Astrocyte of the hippocampus (primary cell): Measurements from ENCODE around the gene SAMD14.
A peak's percentile ranks its signal among the peaks of the same experiment; 100 is the strongest.

ENCODE experiments used
- DNase-seq: peaks from one replicate; pipeline ENCODE4 v3.0.0; 2011; ENCODE audit warnings: low read depth, low spot score

Gene SAMD14

DNA sequence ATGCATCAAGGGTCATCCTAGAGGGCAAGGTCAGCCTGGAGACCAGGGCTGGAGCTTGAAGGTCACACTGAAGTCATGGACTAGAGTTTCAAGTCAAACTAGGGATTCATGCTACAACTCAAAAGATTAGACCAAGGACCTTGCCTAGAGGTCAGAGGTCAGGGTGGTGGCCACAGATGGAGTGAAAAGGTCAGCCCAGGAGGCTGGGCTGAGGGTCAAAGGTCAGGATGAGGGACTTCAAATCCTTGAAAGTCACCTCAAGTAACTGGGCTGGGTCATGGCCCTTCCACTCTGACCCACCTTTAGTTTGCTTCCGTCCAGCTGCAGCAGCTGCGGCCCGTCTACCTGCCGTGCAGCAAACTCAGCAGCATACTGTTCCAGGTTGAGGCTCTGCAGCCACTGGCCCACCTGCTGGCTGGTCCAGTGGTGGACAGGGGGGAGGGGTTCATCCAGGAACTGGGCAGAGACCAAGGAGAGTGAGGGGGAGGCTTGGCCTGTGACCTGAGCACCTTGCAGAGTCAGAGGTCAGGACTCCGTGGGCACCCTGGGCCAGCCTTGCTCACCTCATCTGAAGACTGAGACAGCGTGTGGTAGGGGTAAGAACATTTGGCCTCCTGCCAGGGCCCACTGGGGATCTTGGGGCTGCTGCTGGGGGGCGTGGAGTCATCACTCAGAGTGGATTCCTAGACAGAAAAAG lies 16.2 kb downstream of the SAMD14 start:
- DNase-seq = no peak

DNA sequence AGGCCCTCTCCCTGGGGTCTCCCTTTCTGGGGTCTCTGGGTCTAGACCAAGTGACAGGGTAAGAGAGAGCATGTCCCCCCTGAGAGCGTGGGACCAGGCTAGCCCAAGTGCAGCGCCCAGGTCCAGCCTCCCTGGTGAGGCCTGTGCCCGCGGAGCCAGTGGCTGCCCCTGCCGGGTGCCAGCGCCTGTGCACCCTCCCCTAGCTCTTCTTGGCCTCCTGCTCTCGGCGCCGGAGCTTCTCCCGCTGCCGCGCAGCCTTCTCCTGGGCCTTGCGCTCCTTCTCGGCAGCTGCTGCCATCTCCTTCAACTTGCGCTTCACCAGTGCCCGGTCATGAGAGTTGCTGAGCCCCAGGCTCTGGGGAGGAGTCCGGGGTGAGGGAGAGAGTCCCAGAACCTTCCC lies 17.3 kb downstream of the SAMD14 start:
- DNase-seq = no peak

DNA sequence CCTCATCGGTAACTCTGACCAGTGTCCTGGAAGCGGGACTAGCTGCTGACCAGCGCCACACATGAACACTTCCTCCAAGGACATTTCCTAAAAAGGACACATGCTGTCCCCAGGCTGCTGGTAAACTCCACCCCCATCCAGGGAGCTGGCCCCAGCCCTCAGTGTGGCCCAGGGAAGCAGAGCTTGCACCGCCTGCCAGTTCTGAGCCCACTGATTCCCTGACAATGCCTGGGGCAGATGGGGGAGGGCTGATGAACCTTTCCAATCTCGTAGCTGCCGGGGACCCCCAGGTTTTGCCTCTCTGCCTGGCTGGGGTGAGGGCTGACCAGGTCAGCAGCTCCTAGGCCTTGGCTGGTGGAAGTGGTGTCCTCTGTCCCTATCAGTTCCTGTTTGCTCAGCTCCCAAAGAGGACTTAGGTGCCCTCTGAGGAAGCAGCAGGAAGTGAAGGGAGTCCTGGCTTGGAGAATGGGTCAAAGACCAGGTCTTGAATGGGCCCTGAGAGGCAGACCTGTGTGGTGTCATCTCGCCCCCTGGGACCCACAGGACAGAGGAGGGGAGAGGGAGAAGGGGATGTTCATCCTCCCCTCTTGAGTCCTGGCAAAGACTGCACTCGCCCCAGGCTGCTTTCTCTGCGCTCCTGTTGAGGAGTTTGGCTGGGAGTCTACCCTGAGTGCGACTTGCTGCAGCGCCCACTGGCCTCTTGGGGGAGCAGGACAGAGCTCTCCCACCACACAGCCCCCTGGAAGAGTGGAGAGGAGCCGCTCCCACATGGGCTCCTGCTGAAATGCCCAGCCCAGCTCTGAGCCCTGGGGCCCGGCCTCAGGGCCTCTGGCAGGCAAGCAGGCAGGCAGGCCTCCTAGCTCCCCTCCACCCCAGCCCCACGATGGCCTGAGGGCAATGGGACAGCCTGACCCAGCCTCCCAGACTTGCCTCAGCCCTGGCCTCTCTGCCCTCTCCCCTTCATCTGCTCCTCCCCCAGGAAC lies 18.0 kb downstream of the SAMD14 start:
- peak; percentile 33 for DNase-seq

DNA sequence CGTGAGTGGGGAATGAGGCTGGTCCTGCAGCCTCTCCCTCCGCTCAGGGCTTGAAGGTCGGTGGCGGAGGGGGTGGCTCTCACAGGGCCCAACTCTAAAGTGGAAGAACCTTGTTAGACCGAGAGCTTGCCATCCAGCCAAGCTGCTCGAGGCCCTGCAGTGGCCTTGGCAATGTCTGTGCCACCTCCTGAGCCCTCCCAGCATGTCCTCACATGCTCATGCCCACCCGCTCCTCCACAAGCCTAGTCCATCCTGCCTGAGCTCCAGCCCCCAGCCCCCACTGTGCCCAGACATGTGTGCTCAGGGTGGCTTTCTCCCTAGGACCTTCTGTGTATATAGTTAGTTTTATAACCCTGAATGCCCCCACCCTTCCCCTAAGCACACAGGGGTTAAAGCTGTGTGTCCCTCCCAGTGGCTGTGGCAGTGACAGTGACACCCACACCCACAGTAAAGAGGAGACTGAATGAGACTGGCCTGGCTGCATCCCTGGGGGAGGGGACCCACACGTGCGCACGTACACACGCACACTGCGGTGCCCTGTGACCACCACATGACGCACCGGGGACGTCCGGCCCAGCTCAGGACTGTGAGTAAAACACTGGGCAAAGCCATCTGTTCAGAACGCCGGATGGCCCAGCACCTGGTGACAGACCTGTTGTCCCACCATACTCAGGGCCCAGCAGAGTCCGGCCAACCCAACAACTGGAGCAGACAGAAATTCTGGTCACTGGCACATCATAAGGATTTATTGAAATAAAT lies 19.2 kb downstream of the SAMD14 start:
- no peak for DNase-seq

DNA sequence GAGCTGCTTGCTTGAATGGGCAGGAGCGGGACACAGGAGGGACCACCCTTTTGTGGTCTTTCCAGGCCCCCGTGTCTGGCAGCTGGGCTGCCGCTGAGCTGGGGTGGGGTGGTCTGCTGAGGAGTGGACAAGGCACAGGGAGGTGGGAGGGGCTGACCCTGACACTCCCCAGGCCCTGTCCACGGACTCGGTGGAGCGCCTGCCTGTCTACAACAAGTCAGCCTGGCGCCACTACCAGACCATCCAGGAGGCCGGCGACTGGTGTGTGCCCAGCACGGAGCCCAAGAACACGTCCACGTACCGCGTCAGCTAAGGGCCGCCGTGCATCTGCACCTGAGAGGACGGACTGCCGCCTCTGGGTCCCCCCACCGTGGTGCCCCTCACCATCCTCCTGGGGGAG lies 20.2 kb downstream of the SAMD14 start:
- DNase-seq = no peak

DNA sequence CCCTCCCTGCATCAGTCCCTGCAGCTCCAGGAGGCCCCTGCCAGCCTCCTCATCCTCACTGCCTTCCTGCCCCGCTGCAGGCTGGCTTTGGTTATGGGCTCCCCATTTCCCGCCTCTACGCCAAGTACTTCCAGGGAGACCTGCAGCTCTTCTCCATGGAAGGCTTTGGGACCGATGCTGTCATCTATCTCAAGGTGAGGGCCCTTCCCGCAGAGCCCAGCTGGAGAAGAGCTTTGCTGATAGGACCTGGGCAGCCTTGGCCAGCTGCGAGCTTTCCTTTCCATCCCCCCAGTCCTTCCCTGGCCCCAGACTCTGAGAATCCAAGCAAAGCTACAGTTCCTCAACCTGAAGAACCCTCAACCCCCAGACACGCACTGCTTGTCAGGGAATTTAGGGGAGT lies 20.8 kb downstream of the SAMD14 start:
- DNase-seq = no peak

DNA sequence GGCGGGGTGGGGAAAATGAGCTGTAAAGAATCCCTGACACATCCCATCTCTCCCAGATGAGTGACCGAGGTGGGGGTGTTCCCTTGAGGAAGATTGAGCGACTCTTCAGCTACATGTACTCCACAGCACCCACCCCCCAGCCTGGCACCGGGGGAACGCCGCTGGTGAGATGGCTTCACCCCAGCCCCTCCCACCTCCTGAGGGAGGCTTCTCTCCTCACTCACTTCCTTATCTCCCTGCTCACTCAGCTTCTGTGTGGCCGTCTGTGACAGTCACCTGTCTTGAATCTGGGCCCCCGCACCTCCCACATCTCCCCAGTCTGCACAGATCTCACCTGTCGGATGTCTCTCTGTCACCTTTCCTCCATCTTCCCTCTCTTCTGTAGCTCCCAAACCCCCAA lies 21.4 kb downstream of the SAMD14 start:
- no peak for DNase-seq

DNA sequence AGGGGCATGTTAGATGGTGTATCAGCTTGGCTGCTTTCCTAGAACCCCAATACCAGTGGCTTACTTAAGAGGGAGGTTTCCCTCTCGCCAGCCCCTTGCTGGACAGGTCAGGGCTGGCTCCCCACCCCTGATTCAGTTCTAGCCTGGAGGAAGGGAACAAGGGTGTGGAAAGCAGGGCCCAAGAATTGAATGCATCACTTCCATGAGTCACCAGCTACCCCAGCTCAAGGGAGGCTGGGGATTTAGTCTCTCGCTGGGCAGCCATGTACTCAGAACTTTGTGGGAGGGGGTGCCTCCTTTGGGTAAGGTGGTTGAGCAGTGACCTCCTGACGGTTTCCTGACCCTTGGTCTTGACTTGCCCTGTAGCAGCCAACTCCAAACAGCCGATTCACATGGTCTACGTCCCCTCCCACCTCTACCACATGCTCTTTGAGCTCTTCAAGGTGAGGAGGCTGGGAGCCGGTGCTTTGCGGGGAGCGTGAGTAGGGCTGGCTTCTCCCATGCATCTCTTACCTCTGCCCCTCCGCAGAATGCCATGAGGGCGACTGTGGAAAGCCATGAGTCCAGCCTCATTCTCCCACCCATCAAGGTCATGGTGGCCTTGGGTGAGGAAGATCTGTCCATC lies 22.1 kb downstream of the SAMD14 start:
- DNase-seq = no peak

DNA sequence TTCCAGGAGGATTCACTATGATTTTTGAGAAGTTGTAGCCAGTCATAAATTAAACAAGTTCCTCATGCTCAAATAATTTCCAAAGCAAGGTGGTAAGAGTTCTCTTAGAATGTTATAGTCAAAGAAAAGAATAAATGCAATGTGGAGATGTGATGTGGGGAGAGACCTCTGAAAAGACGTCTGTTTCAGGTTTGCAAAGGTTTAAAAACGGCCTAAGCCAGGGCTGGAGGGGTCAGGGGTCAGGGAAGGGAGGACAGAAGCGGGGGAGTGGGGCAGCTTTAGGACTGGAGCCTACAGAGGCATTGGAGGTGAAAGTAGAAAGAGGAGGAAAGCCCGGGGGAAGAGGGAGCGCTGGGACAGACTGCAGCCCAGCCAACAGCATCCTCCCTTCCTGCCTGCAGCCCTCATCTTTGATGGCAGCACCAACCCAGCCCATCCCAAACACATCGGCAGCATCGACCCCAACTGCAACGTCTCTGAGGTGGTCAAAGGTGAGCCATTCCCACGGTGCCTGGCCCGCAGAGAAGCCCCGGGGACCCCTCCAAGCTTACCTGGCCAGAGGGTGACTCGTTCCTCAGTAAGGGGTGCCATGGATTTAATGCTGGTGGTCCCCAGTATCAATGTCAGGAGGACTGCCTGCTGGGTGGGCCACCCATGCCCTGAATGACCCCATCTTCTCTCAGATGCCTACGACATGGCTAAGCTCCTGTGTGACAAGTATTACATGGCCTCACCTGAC lies 23.4 kb downstream of the SAMD14 start:
- no peak for DNase-seq

DNA sequence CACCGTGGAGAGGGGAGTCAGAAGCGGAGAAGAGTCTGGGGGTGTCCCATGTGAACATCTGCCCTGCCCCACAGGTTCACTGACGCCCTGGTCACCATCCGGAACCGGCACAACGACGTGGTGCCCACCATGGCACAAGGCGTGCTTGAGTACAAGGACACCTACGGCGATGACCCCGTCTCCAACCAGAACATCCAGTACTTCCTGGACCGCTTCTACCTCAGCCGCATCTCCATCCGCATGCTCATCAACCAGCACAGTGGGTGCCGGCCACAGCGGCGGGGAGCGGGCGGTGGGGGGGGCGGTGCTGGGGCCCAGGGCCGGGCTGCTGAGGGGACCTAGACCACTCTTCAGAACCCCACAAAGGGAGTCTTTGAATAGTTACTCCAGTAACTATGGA lies 24.1 kb downstream of the SAMD14 start:
- no peak for DNase-seq

DNA sequence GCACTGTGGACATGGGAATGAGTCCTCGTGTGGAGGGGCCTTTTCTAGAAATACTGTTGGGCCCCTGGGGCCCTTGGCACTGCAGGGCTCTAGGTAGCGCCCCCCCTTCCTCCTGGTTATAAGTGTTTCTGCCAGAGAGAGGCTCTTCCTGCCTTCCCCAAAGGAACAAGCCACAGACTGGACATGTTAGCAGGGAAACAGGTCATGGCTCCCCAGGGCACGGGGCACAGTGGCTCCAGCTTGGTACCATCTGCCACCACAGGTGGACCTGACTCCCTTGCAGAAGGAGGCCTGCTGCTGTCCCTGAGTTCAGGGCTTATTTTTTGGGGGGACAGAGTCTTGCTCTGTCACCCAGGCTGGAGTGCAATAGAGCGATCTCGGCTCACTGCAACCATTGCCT lies 26.0 kb downstream of the SAMD14 start:
- no peak for DNase-seq

DNA sequence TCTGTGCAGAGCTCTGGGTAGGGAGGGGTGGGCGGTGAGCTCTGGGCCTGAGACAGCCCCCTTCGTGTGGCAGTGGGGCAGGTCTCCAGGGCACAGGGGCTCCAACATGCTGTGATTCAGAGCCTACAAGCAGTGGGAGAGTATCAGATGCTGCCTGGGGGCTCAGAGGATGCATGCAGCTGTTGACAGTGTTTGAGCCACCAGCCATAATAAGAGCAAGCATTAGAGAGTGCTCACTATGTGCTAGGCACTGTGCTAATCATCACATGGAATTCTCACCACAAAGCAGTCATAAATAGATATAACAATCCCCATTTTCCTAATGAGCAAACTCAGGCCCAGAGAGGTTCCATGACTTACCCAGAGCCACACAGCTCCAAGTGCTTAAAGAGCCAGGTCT lies 26.7 kb downstream of the SAMD14 start:
- DNase-seq = no peak

DNA sequence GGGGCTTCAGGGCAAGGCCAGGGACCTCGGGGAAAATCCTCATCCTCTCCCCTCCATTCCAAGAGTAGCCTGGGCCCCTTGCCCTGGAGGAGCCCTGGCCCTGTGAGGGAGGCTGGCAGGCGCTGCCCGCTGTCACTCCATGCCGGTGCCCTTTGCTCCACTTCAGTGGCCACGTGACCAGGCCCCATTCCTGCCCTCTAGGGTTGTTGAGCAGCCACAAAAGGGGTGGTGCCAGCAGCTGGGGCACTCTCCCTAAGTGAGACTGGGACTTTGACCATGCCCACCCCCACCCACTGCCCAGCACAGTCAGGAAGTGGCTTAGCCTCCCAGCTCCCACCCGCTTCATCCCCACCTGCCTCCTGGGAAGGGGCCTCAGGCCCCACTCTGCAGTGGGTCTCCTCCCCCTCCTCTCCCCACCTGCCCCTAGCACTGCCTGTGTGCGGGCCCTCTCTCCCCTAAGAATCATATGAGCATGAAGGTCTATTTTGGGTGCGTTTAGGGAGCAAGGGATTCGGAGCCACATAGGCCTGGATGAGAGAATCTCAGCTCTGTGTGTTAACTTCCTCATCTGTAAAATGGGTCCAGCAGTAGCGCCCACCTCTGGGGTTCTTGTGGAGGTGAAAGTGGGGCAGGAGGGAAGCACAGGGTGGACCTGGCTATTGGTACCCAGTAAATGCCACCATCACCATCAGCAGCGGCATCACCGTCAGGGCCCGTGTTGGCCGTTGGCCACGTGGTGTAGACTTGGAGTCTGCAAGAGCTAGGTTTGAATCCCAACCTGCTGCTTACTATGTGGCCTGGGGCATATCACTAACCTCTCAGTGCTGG lies 27.6 kb downstream of the SAMD14 start:
- DNase-seq = no peak

DNA sequence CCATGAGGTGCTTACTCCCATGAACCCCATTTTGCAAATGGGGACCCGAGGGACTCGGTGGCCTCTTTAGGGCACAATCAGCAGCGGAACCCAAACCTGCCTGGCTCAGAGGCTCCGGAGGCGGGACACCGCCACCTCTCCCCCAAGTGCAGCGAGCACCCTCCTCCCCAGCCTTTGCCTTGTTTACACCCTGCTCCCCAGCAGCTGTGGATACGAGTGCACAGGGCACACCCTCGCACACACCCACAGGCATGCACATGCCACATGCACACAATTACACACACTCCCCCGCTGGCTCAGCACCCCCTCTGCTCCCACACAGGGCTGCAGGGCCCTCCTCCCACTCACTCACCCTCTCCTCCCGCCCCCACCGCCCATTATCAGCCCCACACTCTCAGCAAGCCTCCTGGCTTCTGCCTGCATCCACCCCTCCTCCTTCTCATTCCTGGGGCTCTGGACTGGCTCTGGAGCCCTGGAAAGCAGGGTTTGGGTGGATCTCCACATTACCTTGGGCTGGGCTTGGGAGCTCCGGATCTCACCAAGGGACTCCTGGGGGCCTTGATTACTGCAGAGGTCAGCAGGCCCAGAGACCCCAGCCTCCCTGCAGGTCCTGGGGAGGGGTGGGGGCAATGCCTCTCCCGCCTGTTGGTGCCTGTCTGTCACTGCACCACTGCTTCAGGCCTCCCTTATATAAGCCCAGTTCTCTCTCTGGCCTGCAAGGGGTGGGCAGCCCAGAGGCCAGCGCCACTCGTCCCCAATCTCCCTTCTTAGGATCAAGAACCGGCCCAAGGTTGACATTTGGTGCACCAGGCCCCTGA lies 28.4 kb downstream of the SAMD14 start:
- peak; percentile 47 for DNase-seq

DNA sequence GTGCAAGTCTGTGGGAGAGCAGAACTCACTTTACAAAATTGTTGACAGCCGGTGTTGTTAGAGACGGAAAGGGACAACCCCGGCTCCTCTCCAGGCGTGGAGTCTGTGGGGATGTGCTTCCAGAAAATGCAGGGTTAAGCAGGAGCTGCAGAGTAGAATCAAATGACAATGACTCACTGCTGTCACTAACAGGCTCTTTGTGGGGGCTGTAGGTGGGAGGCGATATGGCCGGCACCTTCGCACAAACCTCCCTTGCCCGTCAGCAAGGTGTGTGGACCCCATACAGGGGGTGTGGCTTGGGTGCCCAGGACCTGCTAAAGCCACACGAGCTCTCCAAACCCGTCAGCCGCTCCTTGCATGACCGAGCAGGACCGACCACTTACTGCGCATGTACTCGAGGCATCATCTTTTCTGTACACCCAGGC lies 29.0 kb downstream of the SAMD14 start:
- no peak for DNase-seq

DNA sequence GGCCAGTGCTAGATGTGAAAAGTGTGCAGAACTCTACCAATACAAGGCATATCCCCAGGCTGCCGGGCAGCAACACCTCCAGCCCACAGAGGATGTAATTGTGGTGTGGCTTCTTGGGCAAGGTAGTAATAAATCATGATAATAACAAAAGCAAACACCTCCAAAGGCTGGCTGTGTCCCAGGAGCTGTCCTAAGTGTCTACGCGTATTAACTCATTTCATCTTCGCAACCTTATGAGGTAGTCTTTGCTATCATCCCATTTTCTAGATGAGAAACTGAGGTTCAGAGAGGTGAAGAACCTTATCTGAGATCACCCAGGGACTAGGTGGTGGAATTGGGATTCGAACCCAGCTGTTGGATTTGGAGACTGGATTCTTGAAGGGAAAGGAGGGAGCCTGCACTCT lies 29.5 kb downstream of the SAMD14 start:
- DNase-seq = no peak

DNA sequence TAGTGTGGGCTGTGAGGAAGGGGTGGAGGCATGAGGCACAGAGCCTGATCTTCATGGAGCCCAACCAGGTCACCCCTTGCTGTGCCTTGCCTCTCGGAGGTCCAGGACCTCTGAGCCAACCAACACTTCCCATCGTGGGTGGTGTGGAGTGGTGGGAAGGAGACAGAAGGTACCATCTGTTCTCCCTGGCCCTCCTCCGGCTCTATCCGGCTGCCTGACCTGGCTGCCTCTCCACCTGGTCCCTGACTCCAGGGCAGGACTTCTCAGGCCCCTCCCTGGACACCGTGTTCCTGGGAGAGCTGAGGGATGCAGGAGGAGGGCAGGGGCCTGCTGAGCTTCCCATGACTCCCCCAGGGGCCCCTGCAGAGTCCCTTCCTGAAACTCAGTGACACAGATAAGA lies 31.0 kb downstream of the SAMD14 start:
- DNase-seq = no peak

DNA sequence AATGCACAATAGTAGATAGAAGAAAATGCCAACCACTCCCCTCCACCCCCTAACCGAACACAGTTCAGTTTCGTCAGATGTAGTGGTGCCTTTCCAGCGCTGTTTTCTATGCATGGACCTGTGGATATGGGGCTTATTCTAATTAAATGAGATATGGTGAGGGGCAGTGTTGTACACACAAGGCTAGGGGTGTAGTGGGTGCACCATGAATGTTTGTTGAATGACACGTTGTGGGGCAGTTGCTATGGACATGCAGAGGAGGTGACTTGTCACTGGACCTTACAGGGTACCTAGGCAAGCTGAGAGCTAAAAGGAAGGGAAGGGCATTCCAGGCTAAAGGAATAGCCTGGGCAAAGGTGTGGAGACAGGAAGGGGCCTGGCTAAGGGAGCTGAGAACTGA lies 31.4 kb downstream of the SAMD14 start:
- no peak for DNase-seq

DNA sequence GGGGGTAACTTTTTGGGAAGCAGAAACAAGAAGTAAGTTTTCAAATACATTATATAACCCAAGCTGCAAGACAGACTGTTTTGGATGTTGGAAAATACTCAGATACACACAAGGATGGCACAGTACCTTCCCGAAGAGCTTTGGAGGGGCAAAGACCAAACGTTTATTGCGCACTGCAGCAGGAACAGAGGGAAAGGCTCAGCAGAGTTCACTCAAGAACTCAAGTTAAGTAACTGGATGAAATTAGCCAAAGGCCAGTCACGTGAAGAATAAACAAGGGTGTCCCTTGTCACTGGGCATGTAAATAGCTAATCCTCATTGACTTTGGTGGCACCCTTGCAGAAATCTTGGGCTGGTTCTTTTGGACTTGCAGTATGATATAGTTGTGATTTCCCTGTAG lies 32.0 kb downstream of the SAMD14 start:
- no peak for DNase-seq
